Suprapubic skin (tissue), 3 donors: ENCODE results near the gene ZBTB44.

ENCODE experiments used
- CTCF ChIP-seq, 2 donors: fragments of 200-600 bp in 1 of 2; fragments of 450-650 bp in 1 of 2; sonication (generic) in 1 of 2; IDR thresholded peaks; one replicate each; pipeline ENCODE4 v1.5.1; 2016 to 2019; ENCODE audit warnings: antibody characterized with exemption in 2 of 2, mild to moderate bottlenecking in 1 of 2, moderate library complexity in 1 of 2
- EP300 ChIP-seq: sonication (generic); formaldehyde crosslinking; IDR thresholded peaks from one replicate; pipeline ENCODE4 v1.6.1; 2017; ENCODE audit warnings: antibody characterized with exemption

DNA sequence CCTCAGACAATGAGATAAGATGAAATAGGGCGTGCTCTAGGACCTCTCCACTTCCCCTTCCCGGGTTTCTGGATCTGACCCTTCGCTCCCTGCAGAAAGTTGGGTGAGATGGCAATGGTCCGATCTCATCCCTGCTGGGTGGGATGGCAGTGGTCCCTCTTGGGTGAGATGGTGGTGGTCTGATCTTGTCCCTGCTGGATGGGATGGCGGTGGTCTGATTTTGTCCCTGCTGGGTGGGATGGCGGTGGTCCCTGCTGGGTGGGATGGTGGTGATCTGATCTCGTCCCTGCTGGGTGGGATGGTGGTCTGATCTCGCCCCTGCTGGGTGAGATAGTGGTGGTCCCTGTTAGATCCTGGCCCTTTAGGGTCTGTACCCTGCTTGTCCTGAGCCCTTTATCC is 133.8 kb downstream of the ZBTB44 start:
- TF ChIP-seq CTCF (IDR thresholded peaks at IDR 0.05) = no peak
- TF ChIP-seq EP300 = no peak
